H9 (cell line): Measurements from ENCODE around the gene MSI2. TPM values are rescaled to one million over a fixed set of nuclear protein-coding genes. Genes with fewer than 3 reads are reported as not detected.

Experiments
- DNase-seq: peaks from one replicate; pipeline ENCODE4 v3.0.0-alpha.2; 2017
- H2AFZ ChIP-seq: one replicate; pipeline ENCODE4 v1.6.1; 2013; ENCODE audit warnings: mild to moderate bottlenecking, low read length, control low read depth, moderate library complexity
- H2AK5ac ChIP-seq: 2 replicates; pipeline ENCODE4 v1.6.1; 2013; ENCODE audit warnings: low read length, control low read depth, mixed read lengths; ENCODE audit not compliant: insufficient read length
- H2BK120ac ChIP-seq: one replicate; pipeline ENCODE4 v1.6.1; 2013; ENCODE audit warnings: low read depth, mild to moderate bottlenecking, low read length, control low read depth, inconsistent platforms; ENCODE audit not compliant: poor library complexity, severe bottlenecking
- H2BK12ac ChIP-seq: 2 replicates; pipeline ENCODE4 v1.6.1; 2013; ENCODE audit warnings: low read length, control low read depth, mixed read lengths, low read depth; ENCODE audit not compliant: insufficient read length
- H2BK15ac ChIP-seq: 2 replicates; pipeline ENCODE4 v1.6.1; 2013; ENCODE audit warnings: low read depth, low read length, control low read depth
- H2BK20ac ChIP-seq: one replicate; pipeline ENCODE4 v1.6.1; 2013; ENCODE audit warnings: low read depth, mild to moderate bottlenecking, low read length, control low read depth, inconsistent platforms; ENCODE audit not compliant: poor library complexity, severe bottlenecking
- H2BK5ac ChIP-seq: 2 replicates; pipeline ENCODE4 v1.6.1; 2013; ENCODE audit warnings: low read length, control low read depth, mixed read lengths; ENCODE audit not compliant: insufficient read length
- H3K14ac ChIP-seq: 2 replicates; pipeline ENCODE4 v1.6.1; 2013; ENCODE audit warnings: low read length, control low read depth; ENCODE audit not compliant: insufficient read depth
- H3K18ac ChIP-seq: 2 replicates; pipeline ENCODE4 v1.6.1; 2013; ENCODE audit warnings: low read depth, mild to moderate bottlenecking, mixed read lengths, low read length, control low read depth; ENCODE audit not compliant: insufficient read length
- H3K23ac ChIP-seq: 2 replicates; pipeline ENCODE4 v1.6.1; 2013; ENCODE audit warnings: low read length, control low read depth, mixed read lengths, low read depth; ENCODE audit not compliant: insufficient read length
- H3K23me2 ChIP-seq: 2 replicates; pipeline ENCODE4 v1.6.1; 2013; ENCODE audit warnings: low read depth, mild to moderate bottlenecking, mixed read lengths, low read length, control low read depth; ENCODE audit not compliant: insufficient read length, poor library complexity, severe bottlenecking
- H3K27ac ChIP-seq: 2 replicates; pipeline ENCODE4 v1.5.1; 2013; ENCODE audit warnings: low read length, control low read depth, mixed read lengths, low read depth; ENCODE audit not compliant: insufficient read length
- H3K27me3 ChIP-seq: 2 replicates; pipeline ENCODE4 v1.6.1; 2013; ENCODE audit warnings: low read length, control low read depth, inconsistent platforms; ENCODE audit not compliant: insufficient read depth
- H3K4ac ChIP-seq: 2 replicates; pipeline ENCODE4 v1.6.1; 2013; ENCODE audit warnings: low read depth, mild to moderate bottlenecking, control low read depth, inconsistent platforms, low read length, moderate library complexity
- H3K4me1 ChIP-seq: 2 replicates; pipeline ENCODE4 v1.6.1; 2013; ENCODE audit warnings: low read length, control low read depth, inconsistent platforms; ENCODE audit not compliant: insufficient read depth
- H3K4me2 ChIP-seq: 2 replicates; pipeline ENCODE4 v1.6.1; 2013; ENCODE audit warnings: low read length, control low read depth, mixed read lengths; ENCODE audit not compliant: insufficient read length, insufficient read depth
- H3K56ac ChIP-seq: 2 replicates; pipeline ENCODE4 v1.6.1; 2013; ENCODE audit warnings: low read depth, mild to moderate bottlenecking, mixed read lengths, low read length, control low read depth; ENCODE audit not compliant: insufficient read length
- H3K79me1 ChIP-seq: 2 replicates; pipeline ENCODE4 v1.6.1; 2013; ENCODE audit warnings: low read depth, mild to moderate bottlenecking, moderate library complexity, low read length, control low read depth, inconsistent platforms; ENCODE audit not compliant: insufficient read depth, poor library complexity, severe bottlenecking
- H3K79me2 ChIP-seq: 2 replicates; pipeline ENCODE4 v1.6.1; 2013; ENCODE audit warnings: low read length, control low read depth, inconsistent platforms; ENCODE audit not compliant: insufficient read depth
- H3K9ac ChIP-seq: 2 replicates; pipeline ENCODE4 v1.6.1; 2013; ENCODE audit warnings: low read length, control low read depth, mixed read lengths; ENCODE audit not compliant: insufficient read length; ENCODE audit errors: extremely low read depth
- H3K9me3 ChIP-seq: one replicate; pipeline ENCODE4 v1.6.1; 2013; ENCODE audit warnings: low read depth, low read length, inconsistent platforms; ENCODE audit not compliant: control insufficient read depth
- H3T11ph ChIP-seq: one replicate; pipeline ENCODE4 v1.6.1; 2013; ENCODE audit warnings: mild to moderate bottlenecking, low read length, control low read depth, inconsistent platforms
- H4K20me1 ChIP-seq: one replicate; pipeline ENCODE4 v1.6.1; 2013; ENCODE audit not compliant: control insufficient read depth, insufficient read length, insufficient read depth
- H4K5ac ChIP-seq: 2 replicates; pipeline ENCODE4 v1.6.1; 2013; ENCODE audit warnings: low read depth, mild to moderate bottlenecking, mixed read lengths, low read length, control low read depth; ENCODE audit not compliant: insufficient read length
- H4K8ac ChIP-seq: replicated peaks from 2 replicates; pipeline ENCODE4 v1.6.1; 2013; ENCODE audit warnings: low read length, control low read depth, mixed read lengths, low read depth; ENCODE audit not compliant: insufficient read length
- H4K91ac ChIP-seq: 2 replicates; pipeline ENCODE4 v1.6.1; 2013; ENCODE audit warnings: low read depth, mild to moderate bottlenecking, moderate library complexity, mixed read lengths, low read length, control low read depth; ENCODE audit not compliant: insufficient read length
- H3K27ac Mint-ChIP-seq, 3 experiments: 2 replicates in 2 of 3; 3 replicates in 1 of 3; pipeline ENCODE4 v1.8.0; 2020 to 2021; ENCODE audit warnings: mixed read lengths in 3 of 3, mild to moderate bottlenecking in 1 of 3, moderate library complexity in 1 of 3
- H3K27me3 Mint-ChIP-seq: 2 replicates; pipeline ENCODE4 v1.8.0; 2021; ENCODE audit warnings: low read depth, mild to moderate bottlenecking, moderate library complexity, mixed read lengths
- H3K36me3 Mint-ChIP-seq, 3 experiments: 2 replicates in 2 of 3; 3 replicates in 1 of 3; pipeline ENCODE4 v1.8.0; 2020 to 2021; ENCODE audit warnings: low read depth in 3 of 3, mixed read lengths in 3 of 3; ENCODE audit not compliant: insufficient read depth in 1 of 3
- H3K4me1 Mint-ChIP-seq, 2 experiments: 2 replicates each; pipeline ENCODE4 v1.8.0; 2020; ENCODE audit warnings: mixed read lengths in 2 of 2
- H3K4me3 Mint-ChIP-seq, 2 experiments: 2 replicates in 1 of 2; 3 replicates in 1 of 2; pipeline ENCODE4 v1.8.0; 2020 to 2021; ENCODE audit warnings: mild to moderate bottlenecking in 2 of 2, mixed read lengths in 2 of 2, moderate library complexity in 1 of 2
- H3K9me3 Mint-ChIP-seq, 2 experiments: 2 replicates in 1 of 2; 3 replicates in 1 of 2; pipeline ENCODE4 v1.8.0; 2020; ENCODE audit warnings: mild to moderate bottlenecking in 2 of 2, mixed read lengths in 2 of 2, moderate library complexity in 1 of 2
- WGBS: extraction: QIAGEN DNeasy Blood & Tissue Kit; methylation state at CpG from one replicate; pipeline ENCODE4 v1.1.7; 2013; ENCODE audit warnings: missing lambda C conversion rate, low lambda C conversion rate, mixed read lengths; ENCODE audit not compliant: insufficient read length; ENCODE audit errors: extremely low coverage; 5-methylcytosine and 5-hydroxymethylcytosine counted together
- total RNA-seq: library from RNA; stranded (reverse); gene quantifications from 2 replicates; pipeline ENCODE4 v1.2.1, GENCODE V29; 2021
- TF ChIP-seq, protein P1 (sequence below): fragments of 200-600 bp; sonication (generic); conservative IDR thresholded peaks from 3 replicates; pipeline ENCODE4 v1.8.0; 2021; ENCODE audit warnings: antibody characterized with exemption, mild to moderate bottlenecking

MSI2 gene
- total RNA-seq, 1 experiment from 2014 or later = 98.5 TPM

- Histone ChIP-seq H3K4me1 (peaks cover 16% of the 10 kb centered on the region; the same call in 1 of the 2 replicates), H3K9ac (no peak overlapping the region), H2BK20ac (no peak overlapping the region), H3K14ac (no peak overlapping the region), H4K91ac (no peak overlapping the region), H3K18ac (no peak overlapping the region), H3T11ph (no peak overlapping the region), H3K56ac (no peak overlapping the region), H3K79me1 (no peaks in the 10 kb centered on the region), H3K9me3 (peaks cover 4% of the 10 kb centered on the region), H2BK5ac (no peak overlapping the region), H3K4ac (no peak overlapping the region), H2BK15ac (no peak overlapping the region), H3K27me3 (no peaks in the 10 kb centered on the region), H4K20me1 (no peaks in the 10 kb centered on the region), H3K23ac (no peak overlapping the region), H2BK120ac (no peak overlapping the region), H4K8ac (no peak overlapping the region), H2AFZ (no peak overlapping the region), H2AK5ac (no peak overlapping the region), H2BK12ac (no peak overlapping the region), H3K27ac (no peak overlapping the region), H3K23me2 (no peaks in the 10 kb centered on the region), H4K5ac (no peak overlapping the region), H3K79me2 (no peaks in the 10 kb centered on the region), H3K4me2 (no peak overlapping the region)
- no peak overlapping the region for H3K27ac Mint-ChIP-seq
- no CpG with 5 or more reads among the region's 1 CpG for WGBS
- H3K27me3 Mint-ChIP-seq = no peaks in the 10 kb centered on the region
- TF ChIP-seq, protein P1, sequence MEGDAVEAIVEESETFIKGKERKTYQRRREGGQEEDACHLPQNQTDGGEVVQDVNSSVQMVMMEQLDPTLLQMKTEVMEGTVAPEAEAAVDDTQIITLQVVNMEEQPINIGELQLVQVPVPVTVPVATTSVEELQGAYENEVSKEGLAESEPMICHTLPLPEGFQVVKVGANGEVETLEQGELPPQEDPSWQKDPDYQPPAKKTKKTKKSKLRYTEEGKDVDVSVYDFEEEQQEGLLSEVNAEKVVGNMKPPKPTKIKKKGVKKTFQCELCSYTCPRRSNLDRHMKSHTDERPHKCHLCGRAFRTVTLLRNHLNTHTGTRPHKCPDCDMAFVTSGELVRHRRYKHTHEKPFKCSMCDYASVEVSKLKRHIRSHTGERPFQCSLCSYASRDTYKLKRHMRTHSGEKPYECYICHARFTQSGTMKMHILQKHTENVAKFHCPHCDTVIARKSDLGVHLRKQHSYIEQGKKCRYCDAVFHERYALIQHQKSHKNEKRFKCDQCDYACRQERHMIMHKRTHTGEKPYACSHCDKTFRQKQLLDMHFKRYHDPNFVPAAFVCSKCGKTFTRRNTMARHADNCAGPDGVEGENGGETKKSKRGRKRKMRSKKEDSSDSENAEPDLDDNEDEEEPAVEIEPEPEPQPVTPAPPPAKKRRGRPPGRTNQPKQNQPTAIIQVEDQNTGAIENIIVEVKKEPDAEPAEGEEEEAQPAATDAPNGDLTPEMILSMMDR = no peak
- no peak overlapping the region for H3K4me3 Mint-ChIP-seq
- H3K9me3 Mint-ChIP-seq = peaks cover 7 to 11% of the 10 kb centered on the region in 2 experiments; a peak in 4 of 5 replicates
- H3K4me1 Mint-ChIP-seq = peaks cover 39 to 46% of the 10 kb centered on the region in 2 experiments
- no peak for DNase-seq
- peaks cover 16 to 25% (median 20%) of the 10 kb centered on the region in 3 experiments for H3K36me3 Mint-ChIP-seq
These were observed 131.3 kb downstream of the MSI2 start for GRCh38 chr17:57387575-57387974.
